GM11168 (cell line): ENCODE measurements around the gene PPP3CA.

ENCODE experiments used
- in situ Hi-C: fragments of 300-500 bp; cut with MboI; formaldehyde crosslinking; loops from one replicate; pipeline ENCODE4 v1.12.0; 2022; ENCODE audit warnings: low sequenced_read_pairs; ENCODE audit not compliant: unreplicated experiment

Gene PPP3CA

GRCh38 chr4:101224358-101225218 is 122.7 kb downstream of the PPP3CA start:
- in situ Hi-C loops, result no loop called here

GRCh38 chr4:101222156-101222845 is 125.0 kb downstream of the PPP3CA start:
- in situ Hi-C loops, result no loop called here

- in situ Hi-C loops, result no loop called here
Observed at GRCh38 chr4:101221294-101221693, 126.0 kb downstream of the PPP3CA start.

- in situ Hi-C loops, result no loop called here
Observed at GRCh38 chr4:101218894-101219293, 128.4 kb downstream of the PPP3CA start.

GRCh38 chr4:101218346-101218745 is 129.0 kb downstream of the PPP3CA start:
- in situ Hi-C loops, result no loop called here

- in situ Hi-C loops, result no loop called here
Observed at GRCh38 chr4:101217353-101218031, 129.8 kb downstream of the PPP3CA start.

GRCh38 chr4:101211146-101211553 is 136.2 kb downstream of the PPP3CA start:
- in situ Hi-C loops, result no loop called here

GRCh38 chr4:101210331-101210730 is 137.0 kb downstream of the PPP3CA start:
- in situ Hi-C loops, result no loop called here

- in situ Hi-C loops, result no loop called here
Observed at GRCh38 chr4:101208171-101208570, 139.2 kb downstream of the PPP3CA start.

GRCh38 chr4:101205916-101206315 is 141.4 kb downstream of the PPP3CA start:
- in situ Hi-C loops, result no loop called here

GRCh38 chr4:101201421-101201820 is 145.9 kb downstream of the PPP3CA start:
- in situ Hi-C loops, result no loop called here

GRCh38 chr4:101200561-101200960 is 146.8 kb downstream of the PPP3CA start:
- in situ Hi-C loops, result no loop called here

- in situ Hi-C loops, result no loop called here
Observed at GRCh38 chr4:101199507-101200285, 147.6 kb downstream of the PPP3CA start.

- in situ Hi-C loops, result no loop called here
Observed at GRCh38 chr4:101198682-101199339, 148.5 kb downstream of the PPP3CA start.

GRCh38 chr4:101197350-101197749 is 150.0 kb downstream of the PPP3CA start:
- in situ Hi-C loops, result no loop called here

GRCh38 chr4:101192244-101192643 is 155.1 kb downstream of the PPP3CA start:
- in situ Hi-C loops, result no loop called here

GRCh38 chr4:101191302-101192098 is 155.8 kb downstream of the PPP3CA start:
- in situ Hi-C loops, result no loop called here

GRCh38 chr4:101190751-101191150 is 156.6 kb downstream of the PPP3CA start:
- in situ Hi-C loops, result no loop called here

GRCh38 chr4:101188906-101189305 is 158.4 kb downstream of the PPP3CA start:
- in situ Hi-C loops, result no loop called here
